ENCODE results near the gene COMT. TPM values are rescaled to one million over a fixed set of nuclear protein-coding genes. Genes with fewer than 3 reads are reported as not detected.

COMT gene
- total and polyA plus RNA-seq, 9 of the 15 experiments (the other 6 are each of a cell fraction or from before 2014, with no cell fraction given): 12.5 to 351 (median 155) TPM

GRCh38 chr22:19914201-19914943, 27.2 kb upstream of the COMT start (continued):
- TF ChIP-seq ZBTB11 (CRISPR knock-in tag; IDR thresholded peaks at IDR 0.05): no peak
- peak; percentile 82 for TF ChIP-seq ZNF146 (CRISPR knock-in tag; IDR thresholded peaks at IDR 0.05; ENCODE audit: unreplicated experiment)
- TF ChIP-seq, protein P1, sequence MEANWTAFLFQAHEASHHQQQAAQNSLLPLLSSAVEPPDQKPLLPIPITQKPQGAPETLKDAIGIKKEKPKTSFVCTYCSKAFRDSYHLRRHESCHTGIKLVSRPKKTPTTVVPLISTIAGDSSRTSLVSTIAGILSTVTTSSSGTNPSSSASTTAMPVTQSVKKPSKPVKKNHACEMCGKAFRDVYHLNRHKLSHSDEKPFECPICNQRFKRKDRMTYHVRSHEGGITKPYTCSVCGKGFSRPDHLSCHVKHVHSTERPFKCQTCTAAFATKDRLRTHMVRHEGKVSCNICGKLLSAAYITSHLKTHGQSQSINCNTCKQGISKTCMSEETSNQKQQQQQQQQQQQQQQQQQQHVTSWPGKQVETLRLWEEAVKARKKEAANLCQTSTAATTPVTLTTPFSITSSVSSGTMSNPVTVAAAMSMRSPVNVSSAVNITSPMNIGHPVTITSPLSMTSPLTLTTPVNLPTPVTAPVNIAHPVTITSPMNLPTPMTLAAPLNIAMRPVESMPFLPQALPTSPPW (CRISPR knock-in tag; IDR thresholded peaks at IDR 0.05): no peak
- TF ChIP-seq ELK1 (CRISPR knock-in tag; IDR thresholded peaks at IDR 0.05): no peak
- 0 out of 2 replicates have a peak, but pooled peaks have one; percentile 19 for TF ChIP-seq KLF1 (tag; IDR thresholded peaks at IDR 0.05)
- TF ChIP-seq TSHZ1 (CRISPR knock-in tag; IDR thresholded peaks at IDR 0.05): 0 out of 2 replicates have a peak, but pooled peaks have one; percentile 33
- TF ChIP-seq SETDB1 (IDR thresholded peaks at IDR 0.05; ENCODE audit: low read length): peak; percentile 23
- TF ChIP-seq, protein P2, sequence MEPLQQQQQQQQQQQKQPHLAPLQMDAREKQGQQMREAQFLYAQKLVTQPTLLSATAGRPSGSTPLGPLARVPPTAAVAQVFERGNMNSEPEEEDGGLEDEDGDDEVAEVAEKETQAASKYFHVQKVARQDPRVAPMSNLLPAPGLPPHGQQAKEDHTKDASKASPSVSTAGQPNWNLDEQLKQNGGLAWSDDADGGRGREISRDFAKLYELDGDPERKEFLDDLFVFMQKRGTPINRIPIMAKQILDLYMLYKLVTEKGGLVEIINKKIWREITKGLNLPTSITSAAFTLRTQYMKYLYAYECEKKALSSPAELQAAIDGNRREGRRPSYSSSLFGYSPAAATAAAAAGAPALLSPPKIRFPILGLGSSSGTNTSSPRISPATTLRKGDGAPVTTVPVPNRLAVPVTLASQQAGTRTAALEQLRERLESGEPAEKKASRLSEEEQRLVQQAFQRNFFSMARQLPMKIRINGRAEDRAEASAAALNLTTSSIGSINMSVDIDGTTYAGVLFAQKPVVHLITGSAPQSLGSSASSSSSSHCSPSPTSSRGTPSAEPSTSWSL (CRISPR knock-in tag; IDR thresholded peaks at IDR 0.05; ENCODE audit: borderline replicate concordance): 0 out of 2 replicates have a peak, but pooled peaks have one; percentile 47
- TF ChIP-seq ELF4 (CRISPR knock-in tag; IDR thresholded peaks at IDR 0.05): 0 out of 2 replicates have a peak, but pooled peaks have one; percentile 42
- no peak for TF ChIP-seq KDM2B (CRISPR knock-in tag; IDR thresholded peaks at IDR 0.05)
